Measurements from ENCODE around the gene ENO3. TPM values are rescaled to one million over a fixed set of nuclear protein-coding genes. Genes with fewer than 3 reads are reported as not detected.

ENO3 gene
- total RNA-seq, 2 experiments from 2014 or later: 14.6 to 79.4 TPM

DNA sequence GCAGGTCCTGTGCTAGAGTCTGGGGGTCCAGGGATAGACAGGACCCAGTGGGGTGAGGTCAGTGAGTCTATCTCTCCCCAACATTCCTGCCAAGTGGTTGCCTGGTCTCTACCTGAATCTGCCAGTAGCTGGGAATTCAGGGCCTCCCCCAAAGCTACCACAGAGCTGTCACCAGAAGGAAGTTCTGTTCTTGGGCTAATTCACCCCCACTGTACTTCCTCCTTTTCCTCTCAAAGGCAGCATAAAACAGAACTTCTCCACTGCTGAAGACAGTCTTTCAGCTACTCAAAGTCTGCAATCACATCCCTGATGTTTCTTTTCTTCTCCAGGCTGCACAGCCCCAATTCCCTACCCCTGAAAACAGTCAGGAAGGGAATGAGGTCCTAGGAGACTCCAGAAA is 27.8 kb downstream of the ENO3 start:
- CTCF ChIA-PET (ENCODE audit: unreplicated experiment): no interaction called here
- intact Hi-C loops (cut with micrococcal nuclease; ENCODE audit: unreplicated experiment): no loop called here
- Histone ChIP-seq H3K79me2 (ENCODE audit: insufficient read depth, low read depth, low read length) (no peaks in the 10 kb centered on the region), H4K20me1 (ENCODE audit: insufficient read depth, low read length) (no peaks in the 10 kb centered on the region), H3K27ac (ENCODE audit: low read depth, low read length, poor library complexity, severe bottlenecking) (no peak overlapping the region), H3K4me2 (ENCODE audit: low read length) (no peak overlapping the region), H3K4me3 (ENCODE audit: low read depth, low read length, poor library complexity, severe bottlenecking) (no peak overlapping the region), H2AFZ (ENCODE audit: low read length) (no peak overlapping the region), H3K9me3 (ENCODE audit: low read length) (no peaks in the 10 kb centered on the region), H3K4me1 (ENCODE audit: insufficient read depth, low read length, poor library complexity, severe bottlenecking) (peaks cover 26% of the 10 kb centered on the region), H3K9me2 (ENCODE audit: insufficient read depth, low read length) (no peaks in the 10 kb centered on the region), H3K36me3 (ENCODE audit: insufficient read depth, low read length) (peaks cover 62% of the 10 kb centered on the region)
- TF ChIP-seq CTCF (conservative IDR thresholded peaks at IDR 0.05; ENCODE audit: low read length) (no peak), EZH2phosphoT487 (IDR thresholded peaks at IDR 0.05; ENCODE audit: borderline replicate concordance, low read depth, low read length) (no peak)
- POLR2A ChIA-PET: interaction anchor here (0.8 to 2.1 kb wide), 2 partner anchors 12 to 632 kb away, joined by 3 to 7 read pairs; partner anchors contain the start of gene SPAG7
- DNase-seq (ENCODE audit: low spot score): no peak
- no TSS peak for BruUV-seq (replicated peaks)

GRCh38 chr17:4980644-4981216 is 29.8 kb downstream of the ENO3 start:
- CTCF ChIA-PET (ENCODE audit: unreplicated experiment): no interaction called here
- POLR2A ChIA-PET: no interaction called here
- peak; percentile 83 for DNase-seq (ENCODE audit: low spot score)
- Histone ChIP-seq H3K27ac (ENCODE audit: low read depth, low read length, poor library complexity, severe bottlenecking) (no peak overlapping the region), H3K79me2 (ENCODE audit: insufficient read depth, low read depth, low read length) (no peaks in the 10 kb centered on the region), H3K9me3 (ENCODE audit: low read length) (no peaks in the 10 kb centered on the region), H2AFZ (ENCODE audit: low read length) (no peak overlapping the region), H4K20me1 (ENCODE audit: insufficient read depth, low read length) (no peaks in the 10 kb centered on the region), H3K4me2 (ENCODE audit: low read length) (peak overlapping the region; percentile 49), H3K4me3 (ENCODE audit: low read depth, low read length, poor library complexity, severe bottlenecking) (no peak overlapping the region), H3K36me3 (ENCODE audit: insufficient read depth, low read length) (peaks cover 63% of the 10 kb centered on the region), H3K9me2 (ENCODE audit: insufficient read depth, low read length) (no peaks in the 10 kb centered on the region), H3K4me1 (ENCODE audit: insufficient read depth, low read length, poor library complexity, severe bottlenecking) (peaks cover 28% of the 10 kb centered on the region)
- BruUV-seq (replicated peaks): no TSS peak
- TF ChIP-seq EZH2phosphoT487 (IDR thresholded peaks at IDR 0.05; ENCODE audit: borderline replicate concordance, low read depth, low read length) (no peak), CTCF (conservative IDR thresholded peaks at IDR 0.05; ENCODE audit: low read length) (peak; percentile 90)
- intact Hi-C loops (cut with micrococcal nuclease; ENCODE audit: unreplicated experiment): loop anchor here (1.0 kb wide), 2 partner anchors 39 to 82 kb away; no protein-coding TSS in a partner anchor

GRCh38 chr17:4982305-4982704 is 31.4 kb downstream of the ENO3 start:
- no peaks in the 10 kb centered on the region for H3K9me2 ChIP-seq (ENCODE audit: insufficient read depth, low read length)
- no peak overlapping the region for H3K27ac ChIP-seq (ENCODE audit: low read depth, low read length, poor library complexity, severe bottlenecking)
- H2AFZ ChIP-seq (ENCODE audit: low read length): no peak overlapping the region
- no peaks in the 10 kb centered on the region for H3K9me3 ChIP-seq (ENCODE audit: low read length)
- no peaks in the 10 kb centered on the region; the same call in 1 of the 2 replicates for H3K79me2 ChIP-seq (ENCODE audit: insufficient read depth, low read depth, low read length)
- ChIA-PET CTCF (ENCODE audit: unreplicated experiment) (no interaction called here), POLR2A (interaction anchor here (0.7 kb wide), 1 partner anchor 102 kb away, joined by 3 read pairs; no protein-coding TSS in a partner anchor)
- H3K4me1 ChIP-seq (ENCODE audit: insufficient read depth, low read length, poor library complexity, severe bottlenecking): peaks cover 40% of the 10 kb centered on the region
- H4K20me1 ChIP-seq (ENCODE audit: insufficient read depth, low read length): no peaks in the 10 kb centered on the region
- H3K36me3 ChIP-seq (ENCODE audit: insufficient read depth, low read length): peaks cover 55% of the 10 kb centered on the region
- intact Hi-C loops (cut with micrococcal nuclease; ENCODE audit: unreplicated experiment): no loop called here
- BruUV-seq (replicated peaks): no TSS peak
- DNase-seq (ENCODE audit: low spot score): no peak
- H3K4me2 ChIP-seq (ENCODE audit: low read length): no peak overlapping the region
- H3K4me3 ChIP-seq (ENCODE audit: low read depth, low read length, poor library complexity, severe bottlenecking): no peak overlapping the region
- no peak for TF ChIP-seq CTCF (conservative IDR thresholded peaks at IDR 0.05; ENCODE audit: low read length)
- no peak for TF ChIP-seq EZH2phosphoT487 (IDR thresholded peaks at IDR 0.05; ENCODE audit: borderline replicate concordance, low read depth, low read length)

Measured in OCI-LY7 (cell line).